HL-60 (cell line): ENCODE results near the gene TMEM222.
A peak's percentile ranks its signal among the peaks of the same experiment; 100 is the strongest.

Source experiments
- DNase-seq, 2 experiments: peaks; one replicate each; pipeline ENCODE4 v3.0.0-alpha.2; 2010 to 2020; ENCODE audit warnings: low read depth in 1 of 2, low spot score in 1 of 2
- H3K27ac ChIP-seq: fragments of 250-450 bp; sonication (Bioruptor Pico); replicated peaks from 2 replicates; pipeline ENCODE4 v1.5.1; 2020; ENCODE audit warnings: mild to moderate bottlenecking, moderate library complexity
- H3K27me3 ChIP-seq: fragments of 250-450 bp; sonication (Bioruptor Pico); 2 replicates; pipeline ENCODE4 v1.5.1; 2021; ENCODE audit warnings: mild to moderate bottlenecking, moderate library complexity; ENCODE audit not compliant: insufficient read depth, poor library complexity, severe bottlenecking
- H3K4me3 ChIP-seq: replicated peaks from 2 replicates; pipeline ENCODE4 v1.5.1; 2011; ENCODE audit warnings: mild to moderate bottlenecking, control low read depth, low read length; ENCODE audit not compliant: insufficient read depth
- CTCF ChIP-seq: IDR thresholded peaks from one replicate; pipeline ENCODE4 v1.5.1; 2011; ENCODE audit warnings: low read length, control low read depth, inconsistent platforms; ENCODE audit not compliant: insufficient read depth
- GABPA ChIP-seq: IDR thresholded peaks from 2 replicates; pipeline ENCODE4 v1.6.1; 2012; ENCODE audit warnings: low read depth
- POLR2AphosphoS5 ChIP-seq: IDR thresholded peaks from 2 replicates; pipeline ENCODE4 v1.6.1; 2012; ENCODE audit warnings: low read depth
- REST ChIP-seq: IDR thresholded peaks from 2 replicates; pipeline ENCODE4 v1.6.1; 2012; ENCODE audit warnings: low read depth; ENCODE audit not compliant: insufficient replicate concordance
- SPI1 ChIP-seq: IDR thresholded peaks from 2 replicates; pipeline ENCODE4 v1.6.1; 2012; ENCODE audit warnings: low read depth, mild to moderate bottlenecking, borderline replicate concordance

TMEM222 gene

GRCh38 chr1:27300341-27301051, 21.5 kb upstream of the TMEM222 start:
- H3K27me3 ChIP-seq = no peaks in the 10 kb centered on the region
- H3K4me3 ChIP-seq = no peak overlapping the region
- H3K27ac ChIP-seq = peak overlapping the region; percentile 72
- DNase-seq = peak; percentile 86 to 96
- TF ChIP-seq CTCF (peak; percentile 100), REST (no peak), POLR2AphosphoS5 (peak; percentile 59), SPI1 (peak; percentile 96), GABPA (no peak)

GRCh38 chr1:27301052-27301422, 20.9 kb upstream of the TMEM222 start:
- no peaks in the 10 kb centered on the region for H3K27me3 ChIP-seq
- no peak overlapping the region for H3K4me3 ChIP-seq
- H3K27ac ChIP-seq = no peak overlapping the region
- TF ChIP-seq REST (no peak), SPI1 (no peak), POLR2AphosphoS5 (no peak), GABPA (no peak), CTCF (no peak)
- no peak for DNase-seq

- TF ChIP-seq GABPA (no peak), CTCF (no peak), POLR2AphosphoS5 (no peak), SPI1 (no peak), REST (no peak)
- DNase-seq = no peak
- H3K27me3 ChIP-seq = no peaks in the 10 kb centered on the region
- H3K4me3 ChIP-seq = no peak overlapping the region
- no peak overlapping the region for H3K27ac ChIP-seq
Measured at GRCh38 chr1:27301582-27302199, 20.3 kb upstream of the TMEM222 start.
